Measurements from ENCODE around the gene ARHGAP26. TPM values are rescaled to one million over a fixed set of nuclear protein-coding genes. Genes with fewer than 3 reads are reported as not detected.
A peak's percentile ranks its signal among the peaks of the same experiment; 100 is the strongest.
"Not testable (repeated sequence)": the region's sequence is repeated elsewhere in the genome, so short reads cannot be mapped to it uniquely, and the experiment has no call there.

Gene ARHGAP26
- total RNA-seq, 2 experiments from 2014 or later: 17.0 to 19.5 TPM

DNA sequence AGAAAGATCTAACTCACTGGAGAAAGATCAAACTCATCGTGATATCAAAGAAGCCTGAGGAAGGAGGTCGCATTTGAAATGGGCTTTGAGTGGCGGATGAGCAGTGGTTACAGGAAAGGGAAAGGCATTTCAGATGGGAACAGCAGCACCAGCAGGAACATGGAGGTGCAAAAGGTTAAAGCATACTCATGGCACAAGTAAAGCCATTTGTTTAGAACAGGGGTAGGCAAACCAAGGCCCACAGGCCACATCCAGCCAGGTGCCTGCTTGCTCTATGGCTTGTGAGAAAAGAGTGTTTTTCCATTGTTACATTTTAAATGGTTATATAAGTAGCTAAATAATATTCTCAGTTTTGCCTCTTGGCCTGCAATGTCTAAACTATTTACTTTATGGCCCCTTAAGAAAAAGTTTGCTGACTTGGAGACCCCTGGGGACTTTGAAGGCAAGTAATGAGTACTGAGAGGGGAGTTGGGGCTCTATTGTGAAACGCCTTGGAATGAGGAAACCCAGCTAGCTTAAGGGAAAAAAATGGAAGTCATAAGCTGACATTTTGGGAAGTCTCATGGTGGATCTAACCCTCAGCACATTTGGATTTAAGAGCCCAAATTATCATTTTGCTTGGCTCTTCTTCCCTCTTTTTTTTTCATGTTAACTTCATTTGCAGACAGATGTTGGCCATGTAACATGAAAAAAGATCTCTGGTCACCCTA is 422.2 kb downstream of the ARHGAP26 start:
- peaks cover 17% of the 10 kb centered on the region for H3K4me1 Mint-ChIP-seq (ENCODE audit: low read depth)
- no peaks in the 10 kb centered on the region for H3K27me3 Mint-ChIP-seq (ENCODE audit: low read depth)
- intact Hi-C loops (cut with micrococcal nuclease): no loop called here
- peaks cover 11% of the 10 kb centered on the region for H3K36me3 Mint-ChIP-seq (ENCODE audit: low read depth)
- no peak overlapping the region for H3K4me3 Mint-ChIP-seq
- CTCF ChIA-PET: interaction anchor here (0.6 to 0.7 kb wide), 2 partner anchors 130 to 576 kb away, joined by 3 to 4 read pairs; no protein-coding TSS in a partner anchor
- H3K27ac Mint-ChIP-seq: no peak overlapping the region
- DNase-seq: no peak
- H3K9me3 Mint-ChIP-seq: peaks cover 8% of the 10 kb centered on the region

DNA sequence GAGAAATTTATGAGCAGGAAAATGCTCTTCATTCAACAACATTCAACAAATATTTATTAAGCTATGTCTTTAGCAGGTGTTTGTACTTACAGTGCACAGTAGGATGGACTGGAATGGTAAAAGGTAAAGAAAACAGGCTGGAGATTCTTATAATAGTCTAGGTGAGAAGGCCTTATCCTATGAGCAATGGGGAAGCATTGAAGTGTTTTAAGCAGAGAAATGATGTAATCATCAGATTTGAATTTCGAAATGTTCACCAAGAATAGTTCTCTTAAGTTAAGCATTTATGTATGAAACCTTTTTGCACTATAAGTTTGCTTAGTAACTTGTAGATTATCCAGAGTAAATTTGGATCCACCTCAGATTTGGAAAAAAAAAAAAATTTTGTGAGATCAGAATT is 424.0 kb downstream of the ARHGAP26 start:
- H3K4me1 Mint-ChIP-seq (ENCODE audit: low read depth): peaks cover 15% of the 10 kb centered on the region
- no peak for DNase-seq
- no peak overlapping the region for H3K27ac Mint-ChIP-seq
- peaks cover 15% of the 10 kb centered on the region for H3K9me3 Mint-ChIP-seq
- H3K27me3 Mint-ChIP-seq (ENCODE audit: low read depth): no peaks in the 10 kb centered on the region
- intact Hi-C loops (cut with micrococcal nuclease): no loop called here
- peaks cover 17% of the 10 kb centered on the region for H3K36me3 Mint-ChIP-seq (ENCODE audit: low read depth)
- CTCF ChIA-PET: interaction anchor here (0.6 kb wide), 1 partner anchor 86 kb away, joined by 6 read pairs; no protein-coding TSS in a partner anchor
- H3K4me3 Mint-ChIP-seq: no peak overlapping the region

- Mint-ChIP-seq H3K27me3 (ENCODE audit: low read depth) (no peaks in the 10 kb centered on the region), H3K4me1 (ENCODE audit: low read depth) (peaks cover 15% of the 10 kb centered on the region), H3K9me3 (peaks cover 15% of the 10 kb centered on the region), H3K36me3 (ENCODE audit: low read depth) (peaks cover 16% of the 10 kb centered on the region), H3K27ac (no peak overlapping the region), H3K4me3 (no peak overlapping the region)
- CTCF ChIA-PET: interaction anchor here (0.6 kb wide), 1 partner anchor 87 kb away, joined by 6 read pairs; no protein-coding TSS in a partner anchor
- intact Hi-C loops (cut with micrococcal nuclease): no loop called here
- no peak for DNase-seq
Observed at GRCh38 chr5:143194713-143195112, 424.5 kb downstream of the ARHGAP26 start.

DNA sequence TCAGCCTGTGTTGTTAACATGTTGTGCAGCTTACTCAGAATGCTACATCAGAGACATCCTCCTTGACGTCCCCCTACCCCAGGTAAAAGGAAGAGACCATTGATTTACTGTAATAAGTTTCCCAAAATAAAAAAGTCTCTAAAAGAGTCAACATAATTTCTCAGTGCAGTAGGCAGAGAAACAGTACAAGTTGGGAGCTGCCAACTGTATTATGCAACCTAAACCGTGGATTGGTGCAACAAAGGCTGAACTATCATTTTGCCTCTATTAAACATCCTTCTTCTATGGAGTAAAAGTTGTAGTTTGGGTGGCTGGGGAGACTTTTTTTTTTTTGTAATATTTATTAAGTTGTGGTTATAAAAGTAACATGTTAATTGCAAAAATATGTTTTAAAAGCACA is 425.3 kb downstream of the ARHGAP26 start:
- peaks cover 12% of the 10 kb centered on the region for H3K36me3 Mint-ChIP-seq (ENCODE audit: low read depth)
- H3K4me1 Mint-ChIP-seq (ENCODE audit: low read depth): peaks cover 15% of the 10 kb centered on the region
- intact Hi-C loops (cut with micrococcal nuclease): no loop called here
- no peak for DNase-seq
- H3K9me3 Mint-ChIP-seq: peaks cover 15% of the 10 kb centered on the region
- CTCF ChIA-PET: no interaction called here
- H3K27me3 Mint-ChIP-seq (ENCODE audit: low read depth): no peaks in the 10 kb centered on the region
- no peak overlapping the region for H3K4me3 Mint-ChIP-seq
- H3K27ac Mint-ChIP-seq: no peak overlapping the region

DNA sequence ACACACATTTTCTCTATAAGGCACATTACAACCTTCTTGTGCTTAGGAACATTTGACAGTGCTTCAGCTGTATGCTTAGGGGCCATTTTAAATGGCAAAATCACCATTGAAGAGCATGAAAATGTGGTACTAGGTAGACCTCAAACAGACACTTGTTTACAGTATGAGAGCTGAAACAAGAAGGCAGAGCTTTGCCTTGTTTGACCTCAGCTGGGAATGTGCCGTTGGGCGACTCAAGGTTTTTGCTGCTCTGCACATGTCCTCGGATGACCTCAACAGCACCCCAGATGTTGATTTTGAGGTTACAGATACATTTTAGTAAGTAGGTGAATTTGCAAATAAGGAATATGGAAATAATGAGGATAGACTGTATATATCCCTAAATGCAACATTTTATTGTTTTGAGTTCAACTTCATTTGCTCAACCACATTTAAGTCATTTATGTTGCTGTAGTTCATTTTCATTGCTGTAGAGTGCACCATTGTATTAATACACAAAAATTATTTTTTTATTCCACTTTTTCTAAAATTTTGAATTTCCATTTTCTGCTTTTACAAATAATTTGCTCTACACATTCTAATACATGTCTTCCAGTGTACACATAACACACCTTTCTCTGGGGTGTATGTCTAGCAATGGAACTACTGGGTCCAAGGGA is 426.6 kb downstream of the ARHGAP26 start:
- Mint-ChIP-seq H3K4me3 (no peak overlapping the region), H3K27ac (peak overlapping the region; percentile 57), H3K36me3 (ENCODE audit: low read depth) (peaks cover 12% of the 10 kb centered on the region), H3K9me3 (peaks cover 9% of the 10 kb centered on the region), H3K27me3 (ENCODE audit: low read depth) (no peaks in the 10 kb centered on the region), H3K4me1 (ENCODE audit: low read depth) (peaks cover 15% of the 10 kb centered on the region)
- CTCF ChIA-PET: interaction anchor here (0.6 kb wide), 1 partner anchor 234 kb away, joined by 3 read pairs; no protein-coding TSS in a partner anchor
- intact Hi-C loops (cut with micrococcal nuclease): loop anchor here (1.0 kb wide), 1 partner anchor 34 kb away; no protein-coding TSS in a partner anchor
- DNase-seq: no peak

DNA sequence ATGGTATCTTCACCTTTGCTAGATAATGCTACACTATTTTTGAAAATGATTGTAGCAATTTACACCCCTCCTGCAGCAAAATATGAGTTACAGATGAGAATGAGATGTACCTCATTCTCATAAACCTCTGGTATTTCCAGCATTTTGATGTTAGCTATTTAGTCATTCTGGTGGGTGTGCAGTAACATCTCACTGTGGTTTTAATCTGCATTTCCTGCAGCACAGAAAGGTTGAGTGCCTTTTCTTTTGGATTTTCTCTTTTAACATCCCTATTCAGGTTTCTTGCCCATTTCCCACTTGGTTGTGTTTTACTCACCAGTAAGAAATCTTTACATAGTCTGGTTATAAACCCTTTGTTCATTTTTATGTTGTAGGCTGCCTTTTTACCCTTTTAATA is 427.1 kb downstream of the ARHGAP26 start:
- Mint-ChIP-seq H3K27ac (peak overlapping the region; percentile 57), H3K9me3 (peaks cover 9% of the 10 kb centered on the region), H3K36me3 (ENCODE audit: low read depth) (peaks cover 13% of the 10 kb centered on the region), H3K4me1 (ENCODE audit: low read depth) (peaks cover 15% of the 10 kb centered on the region), H3K4me3 (no peak overlapping the region), H3K27me3 (ENCODE audit: low read depth) (no peaks in the 10 kb centered on the region)
- CTCF ChIA-PET: no interaction called here
- intact Hi-C loops (cut with micrococcal nuclease): loop anchor here (1.0 kb wide), 1 partner anchor 33 kb away; no protein-coding TSS in a partner anchor
- DNase-seq: no peak

GRCh38 chr5:143198332-143198731 is 428.2 kb downstream of the ARHGAP26 start:
- CTCF ChIA-PET: no interaction called here
- intact Hi-C loops (cut with micrococcal nuclease): no loop called here
- Mint-ChIP-seq H3K27ac (no peak overlapping the region), H3K9me3 (peaks cover 9% of the 10 kb centered on the region), H3K27me3 (ENCODE audit: low read depth) (no peaks in the 10 kb centered on the region), H3K4me1 (ENCODE audit: low read depth) (peaks cover 15% of the 10 kb centered on the region), H3K36me3 (ENCODE audit: low read depth) (peaks cover 13% of the 10 kb centered on the region), H3K4me3 (no peak overlapping the region)
- DNase-seq: no peak

DNA sequence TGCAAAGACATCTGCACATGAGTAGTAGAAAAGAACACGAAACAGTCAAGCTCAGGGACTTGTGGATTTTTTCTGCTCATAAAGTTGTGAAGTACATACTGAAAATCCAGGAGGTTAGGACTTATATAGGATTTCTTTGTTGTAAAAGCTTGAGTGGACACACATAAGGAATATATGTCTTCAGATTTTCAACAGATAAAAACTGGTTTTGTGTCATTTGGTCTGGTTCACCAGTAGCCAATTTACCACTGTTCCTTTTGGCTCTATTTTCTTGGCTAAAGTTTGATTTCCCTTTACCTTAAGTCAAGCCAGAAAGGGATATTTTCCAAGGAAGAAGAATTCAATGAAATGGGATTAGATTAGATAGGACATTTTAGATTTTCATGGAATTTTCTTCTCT is 429.0 kb downstream of the ARHGAP26 start:
- Mint-ChIP-seq H3K4me1 (ENCODE audit: low read depth) (peaks cover 15% of the 10 kb centered on the region), H3K9me3 (peaks cover 9% of the 10 kb centered on the region), H3K4me3 (no peak overlapping the region), H3K27me3 (ENCODE audit: low read depth) (no peaks in the 10 kb centered on the region), H3K36me3 (ENCODE audit: low read depth) (peaks cover 13% of the 10 kb centered on the region), H3K27ac (no peak overlapping the region)
- CTCF ChIA-PET: no interaction called here
- DNase-seq: no peak
- intact Hi-C loops (cut with micrococcal nuclease): no loop called here

DNA sequence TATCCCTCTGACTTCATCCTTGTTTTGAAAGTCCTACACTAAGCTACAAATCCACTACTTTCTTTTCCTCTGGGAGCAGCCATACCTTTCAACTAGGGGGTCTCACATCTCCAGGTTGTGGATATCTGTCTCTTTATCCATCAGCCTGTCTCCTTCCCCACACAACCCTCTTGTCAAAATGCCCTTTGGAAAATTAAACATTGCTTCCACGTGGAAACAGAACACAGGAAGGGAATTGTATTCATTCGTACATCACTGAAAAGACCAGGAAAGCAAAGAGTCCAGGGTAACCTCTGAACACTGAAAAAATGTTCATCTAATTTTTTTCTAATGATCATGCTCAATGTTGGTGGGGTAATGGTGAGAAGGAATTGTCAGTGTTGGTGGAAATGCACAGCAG is 429.7 kb downstream of the ARHGAP26 start:
- peaks cover 15% of the 10 kb centered on the region for H3K4me1 Mint-ChIP-seq (ENCODE audit: low read depth)
- intact Hi-C loops (cut with micrococcal nuclease): no loop called here
- CTCF ChIA-PET: no interaction called here

DNA sequence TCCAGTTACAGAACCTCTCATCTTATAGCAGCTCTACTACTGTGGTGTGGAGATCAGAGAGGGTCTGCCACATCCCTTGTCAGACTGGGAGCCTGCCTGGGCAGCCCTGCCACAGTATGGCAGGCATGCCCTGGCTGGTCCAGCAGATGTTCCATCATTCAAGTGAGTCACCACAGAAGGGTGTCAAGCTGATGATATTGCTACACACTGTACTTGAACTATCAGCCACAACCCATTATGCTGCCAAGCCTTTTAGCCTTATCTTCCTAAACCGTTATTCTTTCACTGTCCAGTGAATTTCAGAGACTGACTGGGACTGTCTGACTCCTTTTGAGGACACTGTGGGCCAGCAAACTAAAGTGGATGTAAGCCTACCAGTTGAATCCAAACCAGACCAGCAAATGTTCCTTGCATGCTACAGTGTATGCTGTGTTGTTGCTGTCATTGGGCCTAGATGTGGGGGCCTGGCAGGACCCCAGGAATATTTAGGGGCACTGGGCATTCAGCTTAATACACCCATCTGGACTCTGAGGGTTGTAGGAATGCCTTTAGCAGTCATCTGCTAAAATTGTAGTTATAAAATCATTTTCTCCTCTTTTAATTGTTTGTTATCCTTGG is 430.7 kb downstream of the ARHGAP26 start:
- Mint-ChIP-seq H3K9me3 (peaks cover 9% of the 10 kb centered on the region), H3K36me3 (ENCODE audit: low read depth) (peaks cover 11% of the 10 kb centered on the region), H3K27me3 (ENCODE audit: low read depth) (no peaks in the 10 kb centered on the region), H3K27ac (no peak overlapping the region), H3K4me1 (ENCODE audit: low read depth) (peaks cover 15% of the 10 kb centered on the region), H3K4me3 (no peak overlapping the region)
- CTCF ChIA-PET: no interaction called here
- DNase-seq: no peak
- intact Hi-C loops (cut with micrococcal nuclease): no loop called here

More for the DNA sequence above, 429.7 kb downstream of the ARHGAP26 start:
- DNase-seq: no peak
- Mint-ChIP-seq H3K4me3 (no peak overlapping the region), H3K27ac (no peak overlapping the region), H3K36me3 (ENCODE audit: low read depth) (peaks cover 11% of the 10 kb centered on the region), H3K27me3 (ENCODE audit: low read depth) (no peaks in the 10 kb centered on the region), H3K9me3 (peaks cover 9% of the 10 kb centered on the region)

GRCh38 chr5:143201589-143201988 is 431.4 kb downstream of the ARHGAP26 start:
- DNase-seq: no peak
- no peak overlapping the region for H3K4me3 Mint-ChIP-seq
- H3K27ac Mint-ChIP-seq: no peak overlapping the region
- CTCF ChIA-PET: interaction anchor here (0.6 kb wide), 1 partner anchor 618 kb away, joined by 3 read pairs; no protein-coding TSS in a partner anchor
- H3K36me3 Mint-ChIP-seq (ENCODE audit: low read depth): peaks cover 12% of the 10 kb centered on the region
- peaks cover 12% of the 10 kb centered on the region for H3K4me1 Mint-ChIP-seq (ENCODE audit: low read depth)
- H3K27me3 Mint-ChIP-seq (ENCODE audit: low read depth): no peaks in the 10 kb centered on the region
- H3K9me3 Mint-ChIP-seq: peaks cover 9% of the 10 kb centered on the region
- intact Hi-C loops (cut with micrococcal nuclease): no loop called here

- H3K27me3 Mint-ChIP-seq (ENCODE audit: low read depth); H3K36me3 Mint-ChIP-seq (ENCODE audit: low read depth); H3K4me3 Mint-ChIP-seq; H3K27ac Mint-ChIP-seq; DNase-seq; CTCF ChIA-PET; H3K4me1 Mint-ChIP-seq (ENCODE audit: low read depth); H3K9me3 Mint-ChIP-seq; intact Hi-C loops (cut with micrococcal nuclease): not testable (repeated sequence)
Observed at GRCh38 chr5:143203301-143203956, 433.3 kb downstream of the ARHGAP26 start.
